Measurements from ENCODE around the gene MTUS2. TPM values are rescaled to one million over a fixed set of nuclear protein-coding genes. Genes with fewer than 3 reads are reported as not detected.

MTUS2 gene
- total and polyA plus RNA-seq, 2 of the 8 experiments (the other 6 are each of a cell fraction or from before 2014, with no cell fraction given), result 0.18 to 0.80 TPM

GRCh38 chr13:28822151-28822550 is 2.0 kb downstream of the MTUS2 start:
- Histone ChIP-seq H3K18ac (ENCODE audit: extremely low read depth, low read length) (no peak overlapping the region), H2AK5ac (ENCODE audit: low read depth, low read length) (no peak overlapping the region), H3K79me2 (ENCODE audit: control insufficient read depth in 1 of 2, insufficient read depth in 2 of 2, low read length in 2 of 2) (no peaks in the 10 kb centered on the region), H3K9me3 (ENCODE audit: insufficient read depth in 2 of 2, low read depth in 1 of 2, low read length in 1 of 2) (0 out of 4 replicates have a peak, but pooled peaks cover 0 to 4% of the 10 kb centered on the region in 2 experiments), H2BK120ac (replicated peaks; ENCODE audit: low read depth, low read length) (no peak overlapping the region), H3K4ac (replicated peaks; ENCODE audit: insufficient read length, low read depth, low read length) (no peak overlapping the region), H3K36me3 (ENCODE audit: control insufficient read depth in 2 of 4, insufficient read depth in 4 of 4, low read length in 3 of 4) (no peaks in the 10 kb centered on the region), H3K23ac (ENCODE audit: insufficient read length) (no peak overlapping the region), H4K5ac (ENCODE audit: insufficient read length, low read depth, low read length) (no peak overlapping the region), H4K20me1 (replicated peaks in 1 of 2; ENCODE audit: control insufficient read depth in 1 of 2, insufficient read depth in 2 of 2, low read length in 2 of 2) (no peaks in the 10 kb centered on the region), H3K79me1 (ENCODE audit: low read depth, low read length) (no peaks in the 10 kb centered on the region), H3K27ac (ENCODE audit: low read depth, low read length) (no peak overlapping the region), H3K14ac (ENCODE audit: insufficient read length) (no peak overlapping the region), H3K4me3 (ENCODE audit: extremely low read depth in 1 of 4, insufficient read depth in 2 of 4, low read depth in 3 of 4, low read length in 4 of 4) (no peak overlapping the region), H2BK5ac (ENCODE audit: low read depth, low read length) (no peak overlapping the region), H3K4me2 (ENCODE audit: insufficient read depth in 1 of 2, low read depth in 2 of 2, low read length in 2 of 2) (no peak overlapping the region), H3K56ac (replicated peaks; ENCODE audit: insufficient read length, low read depth, low read length) (no peak overlapping the region), H4K91ac (replicated peaks; ENCODE audit: insufficient read length, low read length) (no peak overlapping the region), H3K27me3 (replicated peaks in 1 of 4; ENCODE audit: control insufficient read depth in 3 of 4, extremely low read depth in 1 of 4, insufficient read depth in 3 of 4, low read length in 3 of 4) (peaks cover 0 to 36% (median 23%) of the 10 kb centered on the region in 4 experiments; a peak in 6 of 7 replicates), H2AFZ (ENCODE audit: low read length) (no peak overlapping the region), H4K8ac (ENCODE audit: extremely low read depth, insufficient read depth, low read length) (no peak overlapping the region), H2BK20ac (ENCODE audit: low read length) (no peak overlapping the region), H3K4me1 (replicated peaks in 1 of 4; ENCODE audit: control insufficient read depth in 3 of 4, insufficient read depth in 4 of 4, low read length in 3 of 4) (peaks cover 0 to 4% (median 0%) of the 10 kb centered on the region in 4 experiments; a peak in 2 of 7 replicates), H2BK12ac (ENCODE audit: low read depth, low read length) (no peak overlapping the region), H3K9ac (replicated peaks in 1 of 4; ENCODE audit: extremely low read depth in 1 of 4, low read depth in 3 of 4, low read length in 3 of 4) (no peak overlapping the region), H3K23me2 (ENCODE audit: low read depth, low read length) (peaks cover 3% of the 10 kb centered on the region; the same call in 1 of the 2 replicates), H2BK15ac (ENCODE audit: low read length) (no peak overlapping the region)
- POLR2A ChIA-PET (ENCODE audit: partially characterized antibody), result no interaction called here
- CTCF ChIA-PET (ENCODE audit: partially characterized antibody), result no interaction called here
- FAIRE-seq, result no peak
- WGBS, 2 experiments (ENCODE audit: extremely low coverage in 1 of 2, insufficient coverage in 1 of 2, insufficient read length in 1 of 2, insufficient replicate concordance in 2 of 2, low coverage in 1 of 2, low lambda C conversion rate in 2 of 2, missing lambda C conversion rate in 1 of 2), result 90% methylated on average over 5 of the region's 5 CpGs; no CpG with 5 or more reads in 1 of the 2 experiments
- TF ChIP-seq TAF1 (IDR thresholded peaks at IDR 0.05; ENCODE audit: low read depth, low read length), result no peak
- no peak for TF ChIP-seq BACH1 (IDR thresholded peaks at IDR 0.05; ENCODE audit: low read length)
- TF ChIP-seq HDAC6 (IDR thresholded peaks at IDR 0.05; ENCODE audit: low read depth, low read length), result no peak
- TF ChIP-seq SUZ12 (IDR thresholded peaks at IDR 0.05; ENCODE audit: low read length), result no peak
- no peak for TF ChIP-seq SP2 (IDR thresholded peaks at IDR 0.05; ENCODE audit: low read length)
- no peak for TF ChIP-seq YY1 (IDR thresholded peaks at IDR 0.05; ENCODE audit: low read depth, low read length)
- TF ChIP-seq MAX (IDR thresholded peaks at IDR 0.05), result no peak
- no peak for TF ChIP-seq TCF12 (IDR thresholded peaks at IDR 0.05; ENCODE audit: low read depth, low read length)
- TF ChIP-seq SP1 (IDR thresholded peaks at IDR 0.05; ENCODE audit: low read depth, low read length), result no peak
- no peak for TF ChIP-seq GABPA (IDR thresholded peaks at IDR 0.05; ENCODE audit: borderline replicate concordance, insufficient read depth, low read length)
- TF ChIP-seq TEAD4 (IDR thresholded peaks at IDR 0.05; ENCODE audit: low read depth, low read length), result no peak
- DNase-seq (ENCODE audit: low read depth in 1 of 2, low spot score in 2 of 2), result no peak
